Panc1 (cell line): ENCODE results near the gene PLCB1. TPM values are rescaled to one million over a fixed set of nuclear protein-coding genes. Genes with fewer than 3 reads are reported as not detected.

Source experiments
- ATAC-seq: fragments of 200-7000 bp; cut with Tn5 transposase; 2 replicates; pipeline ENCODE4 v1.9.1; 2020; ENCODE audit warnings: mild to moderate bottlenecking, moderate library complexity
- BruUV-seq: library from RNA; stranded (reverse); fragments of 400-500 nt; replicated peaks from 2 replicates; lab custom pipeline; 2021; lab: Mats Ljungman, UMichigan
- CTCF ChIA-PET: fragments of 300-600 bp; sonication (Branson Sonifier 250); formaldehyde crosslinking; loops from one replicate; lab custom pipeline; 2022; ENCODE audit warnings: antibody characterized with exemption; lab: Charles Lee
- POLR2A ChIA-PET: fragments of 300-600 bp; sonication (Branson Sonifier 250); formaldehyde crosslinking; loops from one replicate; lab custom pipeline; 2022; ENCODE audit warnings: antibody characterized with exemption; lab: Charles Lee
- DNase-seq: peaks from one replicate; pipeline ENCODE4 v3.0.0-alpha.2; 2010; ENCODE audit warnings: low read depth, low spot score
- H3K27ac ChIP-seq: 2 replicates; pipeline ENCODE4 v1.5.1; 2011; ENCODE audit warnings: mild to moderate bottlenecking, low read length, inconsistent platforms
- H3K27me3 ChIP-seq: fragments of 200-500 bp; sonication (Bioruptor generic); 2 replicates; pipeline ENCODE4 v1.6.0; 2014; ENCODE audit warnings: low read length, inconsistent platforms; ENCODE audit not compliant: control insufficient read depth, insufficient read depth
- H3K36me3 ChIP-seq: fragments of 200-500 bp; sonication (Bioruptor generic); 2 replicates; pipeline ENCODE4 v1.5.1; 2014; ENCODE audit warnings: inconsistent platforms, mild to moderate bottlenecking, low read length, moderate library complexity; ENCODE audit not compliant: control insufficient read depth, insufficient read depth
- H3K4me1 ChIP-seq: 2 replicates; pipeline ENCODE4 v1.5.1; 2011; ENCODE audit warnings: inconsistent platforms, mild to moderate bottlenecking, low read length, moderate library complexity; ENCODE audit not compliant: control insufficient read depth, insufficient read depth
- H3K4me3 ChIP-seq, 2 experiments: 2 replicates each; pipeline ENCODE4 v1.5.1; 2011 to 2012; ENCODE audit warnings: low read depth in 2 of 2, low read length in 2 of 2, mild to moderate bottlenecking in 2 of 2, inconsistent platforms in 1 of 2, moderate library complexity in 1 of 2
- H3K9me3 ChIP-seq: fragments of 200-500 bp; sonication (Bioruptor generic); 2 replicates; pipeline ENCODE4 v1.5.1; 2014; ENCODE audit warnings: low read depth, mild to moderate bottlenecking, inconsistent platforms, low read length, moderate library complexity; ENCODE audit not compliant: control insufficient read depth, insufficient read depth
- POLR2AphosphoS5 ChIP-seq: IDR thresholded peaks from 2 replicates; pipeline ENCODE4 v1.6.1; 2012; ENCODE audit warnings: mild to moderate bottlenecking, low read depth, low read length, moderate library complexity
- SIN3A ChIP-seq: IDR thresholded peaks from 2 replicates; pipeline ENCODE4 v1.6.1; 2012; ENCODE audit warnings: low read depth, mild to moderate bottlenecking, low read length, moderate library complexity, borderline replicate concordance; ENCODE audit not compliant: insufficient read depth
- TCF7L2 ChIP-seq: IDR thresholded peaks from 2 replicates; pipeline ENCODE4 v1.6.1; 2011; ENCODE audit warnings: mild to moderate bottlenecking, low read depth, low read length, inconsistent platforms
- in situ Hi-C: cut with HindIII; loops from 2 replicates; pipeline ENCODE4 v1.10.0; 2016; ENCODE audit warnings: low sequenced_read_pairs, low pct_unique_long_range_greater_than_20kb
- intact Hi-C: fragments of 100-400 bp; cut with micrococcal nuclease; formaldehyde crosslinking; loops from one replicate; pipeline ENCODE4 v1.10.0; 2022; ENCODE audit not compliant: unreplicated experiment
- total RNA-seq: library from RNA; stranded (reverse); gene quantifications from one replicate; pipeline ENCODE4 v1.2.1, GENCODE V29; 2021; ENCODE audit not compliant: unreplicated experiment
- TF ChIP-seq, protein P1 (sequence below), 2 experiments: IDR thresholded peaks; 2 replicates each; pipeline ENCODE4 v1.6.1; 2011 to 2012; ENCODE audit warnings: low read depth in 2 of 2, control low read depth in 1 of 2, low read length in 1 of 2, mild to moderate bottlenecking in 1 of 2, moderate library complexity in 1 of 2; ENCODE audit not compliant: insufficient read depth in 1 of 2
- TF ChIP-seq, protein P2 (sequence below): fragments of 450-650 bp; IDR thresholded peaks from 2 replicates; pipeline ENCODE4 v1.5.1; 2017; ENCODE audit warnings: mild to moderate bottlenecking

Gene PLCB1
- total RNA-seq, 1 experiment from 2014 or later: 0.59 TPM

DNA sequence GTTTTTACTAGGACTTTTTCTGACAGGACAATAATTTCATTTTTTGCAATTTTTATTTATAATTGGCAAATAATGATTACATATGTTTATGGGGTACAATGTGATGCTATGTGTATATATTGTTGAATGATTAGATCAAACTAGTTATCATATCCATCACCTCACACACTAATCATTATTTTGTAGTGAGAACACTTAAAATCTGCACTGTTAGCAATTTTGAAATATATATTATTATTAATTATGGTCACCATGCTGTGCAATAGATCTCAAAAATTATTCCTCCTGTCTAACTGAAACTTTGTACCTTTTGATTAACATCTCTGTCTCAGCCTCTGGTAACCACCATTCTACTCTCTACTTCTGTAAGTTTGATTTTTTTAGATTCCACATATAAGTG is 378.7 kb downstream of the PLCB1 start:
- DNase-seq: no peak
- H3K27me3 ChIP-seq: no peaks in the 10 kb centered on the region
- no peaks in the 10 kb centered on the region for H3K9me3 ChIP-seq
- no peak overlapping the region for H3K27ac ChIP-seq
- no peaks in the 10 kb centered on the region for H3K4me1 ChIP-seq
- ChIA-PET POLR2A (no interaction called here), CTCF (no interaction called here)
- TF ChIP-seq, protein P1, sequence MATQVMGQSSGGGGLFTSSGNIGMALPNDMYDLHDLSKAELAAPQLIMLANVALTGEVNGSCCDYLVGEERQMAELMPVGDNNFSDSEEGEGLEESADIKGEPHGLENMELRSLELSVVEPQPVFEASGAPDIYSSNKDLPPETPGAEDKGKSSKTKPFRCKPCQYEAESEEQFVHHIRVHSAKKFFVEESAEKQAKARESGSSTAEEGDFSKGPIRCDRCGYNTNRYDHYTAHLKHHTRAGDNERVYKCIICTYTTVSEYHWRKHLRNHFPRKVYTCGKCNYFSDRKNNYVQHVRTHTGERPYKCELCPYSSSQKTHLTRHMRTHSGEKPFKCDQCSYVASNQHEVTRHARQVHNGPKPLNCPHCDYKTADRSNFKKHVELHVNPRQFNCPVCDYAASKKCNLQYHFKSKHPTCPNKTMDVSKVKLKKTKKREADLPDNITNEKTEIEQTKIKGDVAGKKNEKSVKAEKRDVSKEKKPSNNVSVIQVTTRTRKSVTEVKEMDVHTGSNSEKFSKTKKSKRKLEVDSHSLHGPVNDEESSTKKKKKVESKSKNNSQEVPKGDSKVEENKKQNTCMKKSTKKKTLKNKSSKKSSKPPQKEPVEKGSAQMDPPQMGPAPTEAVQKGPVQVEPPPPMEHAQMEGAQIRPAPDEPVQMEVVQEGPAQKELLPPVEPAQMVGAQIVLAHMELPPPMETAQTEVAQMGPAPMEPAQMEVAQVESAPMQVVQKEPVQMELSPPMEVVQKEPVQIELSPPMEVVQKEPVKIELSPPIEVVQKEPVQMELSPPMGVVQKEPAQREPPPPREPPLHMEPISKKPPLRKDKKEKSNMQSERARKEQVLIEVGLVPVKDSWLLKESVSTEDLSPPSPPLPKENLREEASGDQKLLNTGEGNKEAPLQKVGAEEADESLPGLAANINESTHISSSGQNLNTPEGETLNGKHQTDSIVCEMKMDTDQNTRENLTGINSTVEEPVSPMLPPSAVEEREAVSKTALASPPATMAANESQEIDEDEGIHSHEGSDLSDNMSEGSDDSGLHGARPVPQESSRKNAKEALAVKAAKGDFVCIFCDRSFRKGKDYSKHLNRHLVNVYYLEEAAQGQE (IDR thresholded peaks at IDR 0.05; ENCODE audit: insufficient read depth in 1 of 2, low read depth in 2 of 2, low read length in 1 of 2): no peak
- TF ChIP-seq, protein P2, sequence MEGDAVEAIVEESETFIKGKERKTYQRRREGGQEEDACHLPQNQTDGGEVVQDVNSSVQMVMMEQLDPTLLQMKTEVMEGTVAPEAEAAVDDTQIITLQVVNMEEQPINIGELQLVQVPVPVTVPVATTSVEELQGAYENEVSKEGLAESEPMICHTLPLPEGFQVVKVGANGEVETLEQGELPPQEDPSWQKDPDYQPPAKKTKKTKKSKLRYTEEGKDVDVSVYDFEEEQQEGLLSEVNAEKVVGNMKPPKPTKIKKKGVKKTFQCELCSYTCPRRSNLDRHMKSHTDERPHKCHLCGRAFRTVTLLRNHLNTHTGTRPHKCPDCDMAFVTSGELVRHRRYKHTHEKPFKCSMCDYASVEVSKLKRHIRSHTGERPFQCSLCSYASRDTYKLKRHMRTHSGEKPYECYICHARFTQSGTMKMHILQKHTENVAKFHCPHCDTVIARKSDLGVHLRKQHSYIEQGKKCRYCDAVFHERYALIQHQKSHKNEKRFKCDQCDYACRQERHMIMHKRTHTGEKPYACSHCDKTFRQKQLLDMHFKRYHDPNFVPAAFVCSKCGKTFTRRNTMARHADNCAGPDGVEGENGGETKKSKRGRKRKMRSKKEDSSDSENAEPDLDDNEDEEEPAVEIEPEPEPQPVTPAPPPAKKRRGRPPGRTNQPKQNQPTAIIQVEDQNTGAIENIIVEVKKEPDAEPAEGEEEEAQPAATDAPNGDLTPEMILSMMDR: no peak
- TF ChIP-seq POLR2AphosphoS5: no peak
- TF ChIP-seq TCF7L2: no peak
- TF ChIP-seq SIN3A: no peak
- no peak overlapping the region for H3K4me3 ChIP-seq
- intact Hi-C loops (no loop called here), in situ Hi-C loops (no loop called here)
- no peaks in the 10 kb centered on the region for H3K36me3 ChIP-seq
- BruUV-seq: no TSS peak
- no peak for ATAC-seq

DNA sequence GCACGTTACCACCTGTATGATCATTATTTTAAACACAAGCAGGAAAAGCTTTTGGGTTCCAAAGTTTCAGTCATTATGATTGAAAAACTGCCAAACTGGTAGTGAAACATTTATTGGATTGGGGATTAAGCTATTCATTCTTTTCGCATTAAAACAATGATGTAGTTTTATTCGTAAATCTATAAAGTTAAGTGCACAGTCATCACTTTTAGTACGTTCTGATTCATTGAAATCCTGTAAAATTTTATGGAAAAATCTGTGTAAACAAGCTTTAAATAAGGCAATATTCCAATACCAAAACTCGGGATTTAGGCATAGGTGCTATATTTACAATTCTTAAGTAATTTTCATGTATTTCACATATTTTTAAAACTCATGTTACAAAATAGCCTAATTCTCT is 379.9 kb downstream of the PLCB1 start:
- ATAC-seq (no peak), DNase-seq (no peak)
- POLR2A ChIA-PET: no interaction called here
- TF ChIP-seq SIN3A: no peak
- TF ChIP-seq, protein P1 (IDR thresholded peaks at IDR 0.05; ENCODE audit: insufficient read depth in 1 of 2, low read depth in 2 of 2, low read length in 1 of 2): no peak
- Histone ChIP-seq H3K9me3 (no peaks in the 10 kb centered on the region), H3K4me3 (no peak overlapping the region), H3K4me1 (no peaks in the 10 kb centered on the region), H3K36me3 (no peaks in the 10 kb centered on the region), H3K27ac (no peak overlapping the region), H3K27me3 (no peaks in the 10 kb centered on the region)
- no TSS peak for BruUV-seq
- CTCF ChIA-PET: no interaction called here
- in situ Hi-C loops: no loop called here
- intact Hi-C loops: no loop called here
